ENCODE measurements around the gene PDHX. TPM values are rescaled to one million over a fixed set of nuclear protein-coding genes. Genes with fewer than 3 reads are reported as not detected.
"Not testable (repeated sequence)": the region's sequence is repeated elsewhere in the genome, so short reads cannot be mapped to it uniquely, and the experiment has no call there.

The PDHX gene
- total and polyA plus RNA-seq, 5 donors from 2014 or later = 18.2 to 24.1 (median 20.0) TPM

- DNase-seq = no peak
- no peaks in the 10 kb centered on the region for H3K36me3 ChIP-seq (ENCODE audit: control insufficient read depth, insufficient read depth, low read length)
- peaks cover 0 to 2% (median 0%) of the 10 kb centered on the region in 7 donors for H3K9me3 Mint-ChIP-seq
- no peaks in the 10 kb centered on the region for H3K27me3 ChIP-seq (ENCODE audit: control insufficient read depth, insufficient read depth, low read length)
- ATAC-seq (ENCODE audit: low read depth in 2 of 2) = no peak
- no peak overlapping the region for H3K4me3 ChIP-seq (ENCODE audit: low read depth, low read length)
- peaks cover 21% of the 10 kb centered on the region for H3K4me1 ChIP-seq (ENCODE audit: control insufficient read depth, insufficient read depth, low read length, poor library complexity, severe bottlenecking)
- no peak overlapping the region for H3K4me3 Mint-ChIP-seq
- no peaks in the 10 kb centered on the region for H3K9me3 ChIP-seq (ENCODE audit: control insufficient read depth in 2 of 2, low read length in 2 of 2)
- H3K27ac Mint-ChIP-seq = no peak overlapping the region
- peaks cover 10 to 41% (median 31%) of the 10 kb centered on the region in 4 donors for H3K4me1 Mint-ChIP-seq
- H3K27me3 Mint-ChIP-seq = no peaks in the 10 kb centered on the region
- no peak overlapping the region for H3K27ac ChIP-seq (ENCODE audit: insufficient read depth, low read length, poor library complexity, severe bottlenecking)
- H3K36me3 Mint-ChIP-seq = peaks cover 13% of the 10 kb centered on the region
Observed at GRCh38 chr11:34911676-34912075, 4.7 kb upstream of the PDHX start.

GRCh38 chr11:34913556-34913955 lies 2.9 kb upstream of the PDHX start:
- H3K9me3 Mint-ChIP-seq; H3K9me3 ChIP-seq (ENCODE audit: control insufficient read depth in 2 of 2, low read length in 2 of 2); H3K27me3 Mint-ChIP-seq; H3K27me3 ChIP-seq (ENCODE audit: control insufficient read depth, insufficient read depth, low read length); H3K4me3 ChIP-seq (ENCODE audit: low read depth, low read length); H3K27ac Mint-ChIP-seq; ATAC-seq (ENCODE audit: low read depth in 2 of 2); H3K36me3 ChIP-seq (ENCODE audit: control insufficient read depth, insufficient read depth, low read length); DNase-seq; H3K27ac ChIP-seq (ENCODE audit: insufficient read depth, low read length, poor library complexity, severe bottlenecking): not testable (repeated sequence)
- Mint-ChIP-seq H3K4me3 (peak overlapping the region in 1 of 4 donors; percentile 95), H3K4me1 (peaks cover 26 to 57% (median 44%) of the 10 kb centered on the region in 4 donors), H3K36me3 (peaks cover 13% of the 10 kb centered on the region)
- peaks cover 31% of the 10 kb centered on the region for H3K4me1 ChIP-seq (ENCODE audit: control insufficient read depth, insufficient read depth, low read length, poor library complexity, severe bottlenecking)

- DNase-seq = no peak
- H3K27me3 ChIP-seq (ENCODE audit: control insufficient read depth, insufficient read depth, low read length) = no peaks in the 10 kb centered on the region
- H3K4me1 Mint-ChIP-seq = peaks cover 26 to 66% (median 52%) of the 10 kb centered on the region in 4 donors
- no peaks in the 10 kb centered on the region for H3K27me3 Mint-ChIP-seq
- no peaks in the 10 kb centered on the region for H3K36me3 ChIP-seq (ENCODE audit: control insufficient read depth, insufficient read depth, low read length)
- no peaks in the 10 kb centered on the region for H3K9me3 ChIP-seq (ENCODE audit: control insufficient read depth in 2 of 2, low read length in 2 of 2)
- H3K36me3 Mint-ChIP-seq = peaks cover 13% of the 10 kb centered on the region
- H3K27ac ChIP-seq (ENCODE audit: insufficient read depth, low read length, poor library complexity, severe bottlenecking) = peak overlapping the region; percentile 86
- peak overlapping the region; percentile 86 for H3K4me3 ChIP-seq (ENCODE audit: low read depth, low read length)
- H3K9me3 Mint-ChIP-seq = no peaks in the 10 kb centered on the region
- no peak for ATAC-seq (ENCODE audit: low read depth in 2 of 2)
- peaks cover 31% of the 10 kb centered on the region for H3K4me1 ChIP-seq (ENCODE audit: control insufficient read depth, insufficient read depth, low read length, poor library complexity, severe bottlenecking)
- H3K27ac Mint-ChIP-seq = peak overlapping the region; percentile 96 to 99 (median 98)
- peak overlapping the region; percentile 95 to 99 (median 98) for H3K4me3 Mint-ChIP-seq
Observed at GRCh38 chr11:34915136-34916014, 1.0 kb upstream of the PDHX start.

GRCh38 chr11:34916843-34917770 lies 689 bp downstream of the PDHX start:
- Mint-ChIP-seq H3K9me3 (no peaks in the 10 kb centered on the region), H3K27me3 (no peaks in the 10 kb centered on the region), H3K4me3 (peak overlapping the region; percentile 95 to 99 (median 98)), H3K4me1 (peaks cover 26 to 73% (median 54%) of the 10 kb centered on the region in 4 donors), H3K36me3 (peaks cover 13% of the 10 kb centered on the region), H3K27ac (peak overlapping the region; percentile 96 to 99 (median 98))
- peak overlapping the region; percentile 79 for H3K4me3 ChIP-seq (ENCODE audit: low read depth, low read length)
- no peaks in the 10 kb centered on the region for H3K9me3 ChIP-seq (ENCODE audit: control insufficient read depth in 2 of 2, low read length in 2 of 2)
- ATAC-seq (ENCODE audit: low read depth in 2 of 2) = no peak
- peaks cover 31% of the 10 kb centered on the region for H3K4me1 ChIP-seq (ENCODE audit: control insufficient read depth, insufficient read depth, low read length, poor library complexity, severe bottlenecking)
- peaks cover 2% of the 10 kb centered on the region for H3K36me3 ChIP-seq (ENCODE audit: control insufficient read depth, insufficient read depth, low read length)
- H3K27ac ChIP-seq (ENCODE audit: insufficient read depth, low read length, poor library complexity, severe bottlenecking) = peak overlapping the region; percentile 86
- no peak for DNase-seq
- no peaks in the 10 kb centered on the region for H3K27me3 ChIP-seq (ENCODE audit: control insufficient read depth, insufficient read depth, low read length)

GRCh38 chr11:34921156-34921555 lies 4.7 kb downstream of the PDHX start:
- peaks cover 25 to 55% (median 36%) of the 10 kb centered on the region in 4 donors for H3K4me1 Mint-ChIP-seq
- Histone ChIP-seq H3K27ac (ENCODE audit: insufficient read depth, low read length, poor library complexity, severe bottlenecking) (no peak overlapping the region), H3K4me1 (ENCODE audit: control insufficient read depth, insufficient read depth, low read length, poor library complexity, severe bottlenecking) (peaks cover 12% of the 10 kb centered on the region), H3K9me3 (ENCODE audit: control insufficient read depth in 2 of 2, low read length in 2 of 2) (no peaks in the 10 kb centered on the region), H3K27me3 (ENCODE audit: control insufficient read depth, insufficient read depth, low read length) (no peaks in the 10 kb centered on the region), H3K4me3 (ENCODE audit: low read depth, low read length) (no peak overlapping the region), H3K36me3 (ENCODE audit: control insufficient read depth, insufficient read depth, low read length) (peaks cover 4% of the 10 kb centered on the region)
- H3K27me3 Mint-ChIP-seq = no peaks in the 10 kb centered on the region
- H3K9me3 Mint-ChIP-seq = no peaks in the 10 kb centered on the region
- DNase-seq (no peak), ATAC-seq (ENCODE audit: low read depth in 2 of 2) (no peak)
- H3K36me3 Mint-ChIP-seq = no peaks in the 10 kb centered on the region
- H3K4me3 Mint-ChIP-seq = no peak overlapping the region
- no peak overlapping the region for H3K27ac Mint-ChIP-seq

DNA sequence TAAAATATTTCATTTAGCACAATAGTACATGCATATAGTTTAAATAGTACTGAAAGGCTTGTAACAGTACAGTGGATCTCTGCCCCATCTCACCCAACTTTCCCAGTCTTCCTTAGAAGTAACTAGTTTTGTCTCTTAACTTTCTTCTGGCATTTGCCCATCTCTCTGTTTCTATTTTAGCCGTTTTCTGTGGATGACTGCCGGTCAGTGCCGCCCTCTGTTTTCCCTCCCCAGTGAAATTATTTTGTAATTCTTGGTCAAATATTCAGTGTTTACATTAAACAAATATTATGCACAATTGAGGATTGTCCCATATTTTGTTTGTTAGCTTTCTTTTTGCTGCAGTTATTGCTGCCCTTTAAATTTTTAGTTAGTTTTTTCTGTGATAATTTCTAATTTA lies 8.3 kb downstream of the PDHX start:
- peak overlapping the region in 1 of 3 donors; percentile 68 for H3K27ac Mint-ChIP-seq
- no peak overlapping the region for H3K27ac ChIP-seq (ENCODE audit: insufficient read depth, low read length, poor library complexity, severe bottlenecking)
- H3K4me3 Mint-ChIP-seq = no peak overlapping the region
- H3K4me3 ChIP-seq (ENCODE audit: low read depth, low read length) = no peak overlapping the region
- H3K9me3 ChIP-seq (ENCODE audit: control insufficient read depth in 2 of 2, low read length in 2 of 2) = no peaks in the 10 kb centered on the region
- no peaks in the 10 kb centered on the region for H3K4me1 ChIP-seq (ENCODE audit: control insufficient read depth, insufficient read depth, low read length, poor library complexity, severe bottlenecking)
- H3K9me3 Mint-ChIP-seq = no peaks in the 10 kb centered on the region
- H3K27me3 Mint-ChIP-seq = no peaks in the 10 kb centered on the region
- peaks cover 4% of the 10 kb centered on the region for H3K36me3 ChIP-seq (ENCODE audit: control insufficient read depth, insufficient read depth, low read length)
- H3K4me1 Mint-ChIP-seq = peaks cover 19 to 51% (median 22%) of the 10 kb centered on the region in 4 donors
- no peaks in the 10 kb centered on the region for H3K27me3 ChIP-seq (ENCODE audit: control insufficient read depth, insufficient read depth, low read length)
- H3K36me3 Mint-ChIP-seq = no peaks in the 10 kb centered on the region
- DNase-seq = no peak
- ATAC-seq (ENCODE audit: low read depth in 2 of 2) = no peak

DNA sequence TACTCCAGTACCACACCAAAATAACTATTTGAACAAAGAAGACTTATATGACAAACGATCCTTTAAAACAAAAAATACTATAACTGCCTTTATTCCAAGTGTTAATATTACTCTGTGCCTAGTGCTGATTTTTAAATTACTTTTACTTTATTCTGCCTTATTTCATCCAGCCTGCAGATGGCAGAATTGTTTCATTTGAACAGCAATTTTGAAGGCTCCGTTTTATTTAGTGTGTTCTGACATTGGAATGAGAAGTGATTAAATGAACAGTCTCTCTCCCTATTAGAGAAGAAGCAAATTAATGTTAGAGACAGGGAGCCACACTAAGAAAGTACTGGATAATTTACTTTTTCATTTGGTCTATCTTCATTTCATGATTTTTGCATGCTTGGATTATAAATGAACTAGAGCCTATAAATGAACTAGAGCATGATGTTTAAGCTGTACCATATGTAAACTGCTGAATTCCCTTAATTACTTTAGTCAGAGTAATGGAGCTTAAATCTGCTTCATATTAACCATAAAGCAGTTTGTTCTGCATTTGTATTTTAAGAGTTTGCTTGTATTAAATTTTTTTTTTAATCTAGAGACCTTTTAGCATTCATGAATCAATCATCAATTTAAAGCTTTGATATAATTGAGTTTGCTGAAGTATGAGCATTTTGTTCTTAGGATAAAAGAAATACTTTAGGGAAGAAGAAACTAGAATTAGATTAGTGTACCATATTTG lies 9.8 kb downstream of the PDHX start:
- Mint-ChIP-seq H3K4me1 (peaks cover 18 to 40% (median 24%) of the 10 kb centered on the region in 4 donors), H3K4me3 (no peak overlapping the region), H3K9me3 (no peaks in the 10 kb centered on the region), H3K27me3 (no peaks in the 10 kb centered on the region), H3K27ac (no peak overlapping the region), H3K36me3 (no peaks in the 10 kb centered on the region)
- H3K4me1 ChIP-seq (ENCODE audit: control insufficient read depth, insufficient read depth, low read length, poor library complexity, severe bottlenecking) = no peaks in the 10 kb centered on the region
- H3K4me3 ChIP-seq (ENCODE audit: low read depth, low read length) = peak overlapping the region; percentile 4
- peaks cover 4% of the 10 kb centered on the region for H3K36me3 ChIP-seq (ENCODE audit: control insufficient read depth, insufficient read depth, low read length)
- peak; percentile 7 to 69 (median 60) for DNase-seq
- no peaks in the 10 kb centered on the region for H3K9me3 ChIP-seq (ENCODE audit: control insufficient read depth in 2 of 2, low read length in 2 of 2)
- H3K27ac ChIP-seq (ENCODE audit: insufficient read depth, low read length, poor library complexity, severe bottlenecking) = no peak overlapping the region
- peak in 1 of 2 donors; percentile 61 for ATAC-seq (ENCODE audit: low read depth in 2 of 2)
- no peaks in the 10 kb centered on the region for H3K27me3 ChIP-seq (ENCODE audit: control insufficient read depth, insufficient read depth, low read length)
